HCT116 (cell line): ENCODE results near the gene TST. TPM values are rescaled to one million over a fixed set of nuclear protein-coding genes. Genes with fewer than 3 reads are reported as not detected.

Source experiments
- ATAC-seq: fragments of 200-7000 bp; cut with Tn5 transposase; 2 replicates; pipeline ENCODE4 v1.9.1; 2020; ENCODE audit warnings: mild to moderate bottlenecking, moderate library complexity
- BruUV-seq: library from RNA; stranded (reverse); fragments of 400-500 nt; replicated peaks from 2 replicates; lab custom pipeline; 2021; lab: Mats Ljungman, UMichigan
- CTCF ChIA-PET: fragments of 300-600 bp; sonication (Branson Sonifier 250); formaldehyde crosslinking; loops from one replicate; lab custom pipeline; 2021; ENCODE audit warnings: antibody characterized with exemption; lab: Charles Lee
- POLR2A ChIA-PET: fragments of 300-600, 350-600 bp; sonication (Branson Sonifier 250); formaldehyde crosslinking; loops from one replicate; lab custom pipeline; 2021; ENCODE audit warnings: antibody characterized with exemption; lab: Charles Lee
- RAD21 ChIA-PET, 2 experiments: fragments of 300-600 bp; sonication (Branson Sonifier 250); formaldehyde crosslinking; loops; one replicate each; lab custom pipeline; 2023; ENCODE audit warnings: low total read pairs in 2 of 2; ENCODE audit not compliant: uncharacterized antibody in 2 of 2, unreplicated experiment in 2 of 2, low non-redundant PET in 1 of 2; lab: Charles Lee
- DNase-seq: peaks from one replicate; pipeline ENCODE4 v3.0.0-alpha.2; 2010; ENCODE audit warnings: low read depth, low spot score
- H2AFZ ChIP-seq: fragments of 200-600 bp; shearing (Covaris generic), sonication (generic); 2 replicates; pipeline ENCODE4 v1.6.1; 2017; ENCODE audit warnings: low read depth, mixed run types, mixed read lengths, antibody characterized with exemption, low read length; ENCODE audit not compliant: poor library complexity, severe bottlenecking
- H3K27ac ChIP-seq: 2 replicates; pipeline ENCODE4 v1.5.1; 2012; ENCODE audit warnings: low read depth, low read length
- H3K27me3 ChIP-seq: fragments of 200-600 bp; sonication (generic); 2 replicates; pipeline ENCODE4 v1.6.1; 2016; ENCODE audit warnings: mixed run types, low read length, mixed read lengths; ENCODE audit not compliant: insufficient read depth
- H3K36me3 ChIP-seq, 2 experiments: fragments of 200-500 bp in 1 of 2; fragments of 200-600 bp in 1 of 2; sonication (Bioruptor generic) in 1 of 2; sonication (generic) in 1 of 2; 2 replicates each; pipeline versions ENCODE4 v1.5.1 to v1.6.1; 2014 to 2016; ENCODE audit warnings: low read length in 2 of 2, inconsistent platforms in 1 of 2, mixed read lengths in 1 of 2, mixed run types in 1 of 2; ENCODE audit not compliant: insufficient read depth in 2 of 2, control insufficient read depth in 1 of 2
- H3K4me1 ChIP-seq, 2 experiments: fragments of 200-600 bp in 1 of 2; sonication (generic) in 1 of 2; 2 replicates each; pipeline versions ENCODE4 v1.5.1 to v1.6.1; 2012 to 2017; ENCODE audit warnings: low read length in 2 of 2, inconsistent platforms in 1 of 2, mild to moderate bottlenecking in 1 of 2, mixed read lengths in 1 of 2, mixed run types in 1 of 2, moderate library complexity in 1 of 2; ENCODE audit not compliant: insufficient read depth in 2 of 2, control insufficient read depth in 1 of 2
- H3K4me2 ChIP-seq: fragments of 200-600 bp; sonication (generic); 2 replicates; pipeline ENCODE4 v1.6.1; 2017; ENCODE audit warnings: mixed run types, low read length, mixed read lengths
- H3K4me3 ChIP-seq, 2 experiments: fragments of 200-600 bp in 1 of 2; sonication (generic) in 1 of 2; replicated peaks in 1 of 2; 2 replicates each; pipeline ENCODE4 v1.5.1; 2011 to 2016; ENCODE audit warnings: low read length in 2 of 2, control low read depth in 1 of 2, low read depth in 1 of 2, mild to moderate bottlenecking in 1 of 2, mixed read lengths in 1 of 2, mixed run types in 1 of 2
- H3K79me2 ChIP-seq: fragments of 200-600 bp; sonication (generic); 2 replicates; pipeline ENCODE4 v1.6.1; 2017; ENCODE audit warnings: mild to moderate bottlenecking, mixed run types, low read length, moderate library complexity, mixed read lengths; ENCODE audit not compliant: insufficient read depth
- H3K9ac ChIP-seq: fragments of 200-600 bp; sonication (generic); 2 replicates; pipeline ENCODE4 v1.6.1; 2016; ENCODE audit warnings: low read length, mixed read lengths
- H3K9me2 ChIP-seq: fragments of 200-600 bp; sonication (generic), shearing (Covaris generic); 2 replicates; pipeline ENCODE4 v1.6.1; 2017; ENCODE audit warnings: mixed run types, mild to moderate bottlenecking, moderate library complexity; ENCODE audit not compliant: insufficient read depth
- H3K9me3 ChIP-seq, 2 experiments: fragments of 200-500 bp in 1 of 2; fragments of 200-600 bp in 1 of 2; sonication (Bioruptor generic) in 1 of 2; sonication (generic) in 1 of 2; 2 replicates each; pipeline ENCODE4 v1.6.1; 2014 to 2017; ENCODE audit warnings: low read length in 2 of 2, mixed read lengths in 2 of 2, inconsistent platforms in 1 of 2, low read depth in 1 of 2, mild to moderate bottlenecking in 1 of 2, mixed run types in 1 of 2, moderate library complexity in 1 of 2; ENCODE audit not compliant: control insufficient read depth in 1 of 2, insufficient read depth in 1 of 2
- H4K20me1 ChIP-seq: fragments of 200-600 bp; sonication (generic), shearing (Covaris generic); 2 replicates; pipeline ENCODE4 v1.6.1; 2017; ENCODE audit warnings: mixed run types, mild to moderate bottlenecking, moderate library complexity; ENCODE audit not compliant: insufficient read depth
- CBX3 ChIP-seq: IDR thresholded peaks from 2 replicates; pipeline ENCODE4 v1.6.1; 2012; ENCODE audit warnings: low read depth
- CTCF ChIP-seq, 3 experiments: fragments of 200-600 bp in 1 of 3; sonication (generic) in 1 of 3; IDR thresholded peaks in 2 of 3; conservative IDR thresholded peaks in 1 of 3; 2 replicates each; pipeline ENCODE4 v1.5.1; 2012 to 2017; ENCODE audit warnings: low read depth in 2 of 3, low read length in 2 of 3, antibody characterized with exemption in 1 of 3, borderline replicate concordance in 1 of 3, control low read depth in 1 of 3, mild to moderate bottlenecking in 1 of 3, mixed read lengths in 1 of 3, mixed run types in 1 of 3, moderate library complexity in 1 of 3; ENCODE audit not compliant: insufficient read depth in 1 of 3
- POLR2AphosphoS5 ChIP-seq: IDR thresholded peaks from 2 replicates; pipeline ENCODE4 v1.6.1; 2011; ENCODE audit warnings: mild to moderate bottlenecking, low read depth, low read length, moderate library complexity
- RAD21 ChIP-seq: IDR thresholded peaks from 2 replicates; pipeline ENCODE4 v1.6.1; 2012; ENCODE audit warnings: low read depth, mild to moderate bottlenecking
- SIN3A ChIP-seq: IDR thresholded peaks from 2 replicates; pipeline ENCODE4 v1.6.1; 2012; ENCODE audit warnings: low read depth
- intact Hi-C: fragments of 100-400 bp; cut with micrococcal nuclease; formaldehyde crosslinking; loops from 2 replicates; pipeline ENCODE4 v1.10.0; 2022
- total RNA-seq: library from RNA; stranded (reverse); gene quantifications from one replicate; pipeline ENCODE4 v1.2.1, GENCODE V29; 2021; ENCODE audit not compliant: unreplicated experiment

The TST gene
- total RNA-seq, 1 experiment from 2014 or later = 32.1 TPM

- Histone ChIP-seq H4K20me1 (no peaks in the 10 kb centered on the region), H3K4me2 (no peak overlapping the region), H3K27ac (no peak overlapping the region), H3K9me2 (no peaks in the 10 kb centered on the region), H3K4me1 (peaks cover 0 to 5% of the 10 kb centered on the region in 2 experiments; a peak in 1 of 4 replicates), H3K27me3 (no peaks in the 10 kb centered on the region), H3K4me3 (no peak overlapping the region), H3K9ac (no peak overlapping the region), H3K9me3 (peaks cover 6 to 11% of the 10 kb centered on the region in 2 experiments; a peak in 2 of 4 replicates), H3K79me2 (no peaks in the 10 kb centered on the region), H2AFZ (no peak overlapping the region), H3K36me3 (no peaks in the 10 kb centered on the region)
- RAD21 ChIA-PET = no interaction called here
- BruUV-seq = no TSS peak
- TF ChIP-seq POLR2AphosphoS5 = no peak
- TF ChIP-seq CTCF (IDR thresholded peaks at IDR 0.05 in 2 of 3, conservative IDR thresholded peaks at IDR 0.05 in 1 of 3; ENCODE audit: borderline replicate concordance in 1 of 3, insufficient read depth in 1 of 3, low read depth in 2 of 3, low read length in 2 of 3) = peak; percentile 64 to 99 (median 94); a peak in 5 of 6 replicates
- TF ChIP-seq RAD21 = peak; percentile 77
- peak; percentile 73; the same call in 1 of the 2 replicates for TF ChIP-seq CBX3
- POLR2A ChIA-PET = no interaction called here
- CTCF ChIA-PET = interaction anchor here (0.9 to 1.9 kb wide), 2 partner anchors 9 to 12 kb away, joined by 5 to 7 read pairs; no protein-coding TSS in a partner anchor
- peak; percentile 69 for ATAC-seq
- DNase-seq = no peak
- intact Hi-C loops = loop anchor here (1.0 kb wide), 1 partner anchor 213 kb away; no protein-coding TSS in a partner anchor
These were observed 32.9 kb downstream of the TST start for GRCh38 chr22:36986242-36986821.

GRCh38 chr22:36985211-36985889, 33.9 kb downstream of the TST start:
- Histone ChIP-seq H3K27ac (no peak overlapping the region), H3K9ac (no peak overlapping the region), H3K4me1 (no peaks in the 10 kb centered on the region), H3K36me3 (no peaks in the 10 kb centered on the region), H3K4me2 (no peak overlapping the region), H3K9me2 (no peaks in the 10 kb centered on the region), H4K20me1 (no peaks in the 10 kb centered on the region), H3K79me2 (no peaks in the 10 kb centered on the region), H3K27me3 (no peaks in the 10 kb centered on the region), H2AFZ (no peak overlapping the region), H3K4me3 (no peak overlapping the region), H3K9me3 (peaks cover 6 to 11% of the 10 kb centered on the region in 2 experiments; a peak in 2 of 4 replicates)
- ChIA-PET RAD21 (no interaction called here), POLR2A (no interaction called here), CTCF (no interaction called here)
- intact Hi-C loops = no loop called here
- DNase-seq = no peak
- no peak for ATAC-seq
- TF ChIP-seq SIN3A = no peak
- BruUV-seq = no TSS peak
